SK-N-SH (cell line): ENCODE results near the gene DAZAP2. TPM values are rescaled to one million over a fixed set of nuclear protein-coding genes. Genes with fewer than 3 reads are reported as not detected.

Experiments
- CTCF ChIA-PET: fragments of 300-600, 350-600 bp; formaldehyde crosslinking; extraction: SDS; loops from one replicate; lab custom pipeline; 2021; lab: Yijun Ruan, JAX
- POLR2A ChIA-PET: fragments of 350-600 bp; sonication (Branson Sonifier 250); formaldehyde crosslinking; extraction: SDS; loops from one replicate; lab custom pipeline; 2020; ENCODE audit warnings: antibody characterized with exemption, inconsistent platforms; lab: Yijun Ruan, JAX
- DNase-seq: peaks from one replicate; pipeline ENCODE4 v3.0.0; 2012
- H2AFZ ChIP-seq: fragments of 200-600 bp; sonication (generic); 2 replicates; pipeline ENCODE4 v1.8.1; 2016; ENCODE audit warnings: antibody characterized with exemption, mild to moderate bottlenecking, low read depth
- H3F3A ChIP-seq: fragments of 200-600 bp; sonication (generic); replicated peaks from 2 replicates; pipeline ENCODE3; 2016; ENCODE audit warnings: antibody characterized with exemption, mild to moderate bottlenecking; ENCODE audit not compliant: insufficient read depth
- H3K27ac ChIP-seq, 2 experiments: fragments of 200-500 bp in 1 of 2; fragments of 200-600 bp in 1 of 2; sonication (Bioruptor generic) in 1 of 2; sonication (generic), shearing (Covaris generic) in 1 of 2; 2 replicates each; pipeline versions ENCODE4 v1.5.1 to v1.6.1; 2014 to 2016; ENCODE audit warnings: low read depth in 2 of 2, inconsistent platforms in 1 of 2, low read length in 1 of 2, mild to moderate bottlenecking in 1 of 2, mixed read lengths in 1 of 2
- H3K27me3 ChIP-seq: fragments of 200-600 bp; sonication (generic), shearing (Covaris generic); 2 replicates; pipeline ENCODE4 v1.6.1; 2016; ENCODE audit warnings: mixed run types; ENCODE audit not compliant: insufficient read depth
- H3K36me3 ChIP-seq, 2 experiments: fragments of 200-500 bp in 1 of 2; fragments of 200-600 bp in 1 of 2; sonication (Bioruptor generic) in 1 of 2; sonication (generic) in 1 of 2; replicated peaks in 1 of 2; 2 replicates each; pipeline versions ENCODE3 to v1.5.1; 2014 to 2016; ENCODE audit warnings: low read length in 1 of 2, mild to moderate bottlenecking in 1 of 2; ENCODE audit not compliant: insufficient read depth in 2 of 2, control insufficient read depth in 1 of 2
- H3K4me1 ChIP-seq, 2 experiments: fragments of 200-500 bp in 1 of 2; fragments of 200-600 bp in 1 of 2; sonication (Bioruptor generic) in 1 of 2; sonication (generic), shearing (Covaris generic) in 1 of 2; 2 replicates each; pipeline versions ENCODE4 v1.5.1 to v1.6.1; 2014 to 2016; ENCODE audit warnings: low read depth in 1 of 2, low read length in 1 of 2, mixed run types in 1 of 2; ENCODE audit not compliant: insufficient read depth in 2 of 2, control insufficient read depth in 1 of 2
- H3K4me2 ChIP-seq: fragments of 200-600 bp; sonication (generic), shearing (Covaris generic); 2 replicates; pipeline ENCODE4 v1.6.1; 2017; ENCODE audit warnings: mixed run types
- H3K4me3 ChIP-seq, 2 experiments: fragments of 200-500 bp in 1 of 2; fragments of 200-600 bp in 1 of 2; sonication (Bioruptor generic) in 1 of 2; sonication (generic), shearing (Covaris generic) in 1 of 2; 2 replicates each; pipeline versions ENCODE4 v1.5.1 to v1.8.1; 2014 to 2016; ENCODE audit warnings: low read depth in 2 of 2, inconsistent platforms in 1 of 2, low read length in 1 of 2, mild to moderate bottlenecking in 1 of 2, mixed read lengths in 1 of 2, moderate library complexity in 1 of 2
- H3K79me2 ChIP-seq: fragments of 200-600 bp; sonication (generic); 2 replicates; pipeline ENCODE4 v1.8.1; 2017; ENCODE audit warnings: mild to moderate bottlenecking; ENCODE audit not compliant: insufficient read depth
- H3K9ac ChIP-seq: fragments of 200-600 bp; sonication (generic); 2 replicates; pipeline ENCODE4 v1.6.1; 2017; ENCODE audit warnings: mixed run types
- H3K9me2 ChIP-seq: fragments of 200-600 bp; sonication (generic); 2 replicates; pipeline ENCODE4 v1.6.1; 2017; ENCODE audit warnings: mixed run types
- H3K9me3 ChIP-seq: fragments of 200-600 bp; sonication (generic); 2 replicates; pipeline ENCODE4 v1.6.1; 2017; ENCODE audit warnings: mixed run types, mild to moderate bottlenecking, moderate library complexity
- H4K20me1 ChIP-seq: fragments of 200-600 bp; sonication (generic); 2 replicates; pipeline ENCODE4 v1.6.1; 2017; ENCODE audit warnings: mild to moderate bottlenecking, mixed run types; ENCODE audit not compliant: insufficient read depth
- EP300 ChIP-seq, 2 experiments: IDR thresholded peaks; 2 replicates each; pipeline versions ENCODE4 v1.4.0 to v1.6.1; 2012; ENCODE audit warnings: borderline replicate concordance in 1 of 2, low read depth in 1 of 2, low read length in 1 of 2
- FOXJ3 ChIP-seq: sonication (generic); formaldehyde crosslinking; IDR thresholded peaks from 2 replicates; pipeline ENCODE4 v1.5.1; 2020; ENCODE audit warnings: mild to moderate bottlenecking, missing genetic modification reagents
- GABPA ChIP-seq: IDR thresholded peaks from 2 replicates; pipeline ENCODE4 v1.4.0; 2012; ENCODE audit warnings: low read depth, mild to moderate bottlenecking
- IRF3 ChIP-seq: fragments of 150-350 bp; IDR thresholded peaks from 2 replicates; pipeline ENCODE4 v1.6.1; 2016; ENCODE audit warnings: mild to moderate bottlenecking, low read depth, low read length
- MAX ChIP-seq: IDR thresholded peaks from 2 replicates; pipeline ENCODE4 v1.4.0; 2012; ENCODE audit warnings: low read depth
- NRF1 ChIP-seq: IDR thresholded peaks from 2 replicates; pipeline ENCODE4 v1.6.1; 2012; ENCODE audit warnings: low read depth, mild to moderate bottlenecking, low read length
- POLR2AphosphoS5 ChIP-seq: IDR thresholded peaks from 2 replicates; pipeline ENCODE4 v1.6.1; 2012; ENCODE audit warnings: low read depth, low read length
- RCOR1 ChIP-seq: fragments of 150-350 bp; IDR thresholded peaks from 2 replicates; pipeline ENCODE4 v1.6.1; 2017; ENCODE audit warnings: antibody characterized with exemption, low read length
- REST ChIP-seq: IDR thresholded peaks from 2 replicates; pipeline ENCODE4 v1.6.1; 2012; ENCODE audit warnings: mild to moderate bottlenecking, low read depth, low read length, moderate library complexity
- RFX5 ChIP-seq: IDR thresholded peaks from 2 replicates; pipeline ENCODE4 v1.6.1; 2012; ENCODE audit warnings: mild to moderate bottlenecking, improper control_type of control experiment, low read length
- RXRA ChIP-seq: IDR thresholded peaks from 2 replicates; pipeline ENCODE4 v1.4.0; 2012; ENCODE audit warnings: low read depth, mild to moderate bottlenecking, borderline replicate concordance
- SIN3A ChIP-seq: IDR thresholded peaks from 2 replicates; pipeline ENCODE4 v1.6.1; 2012; ENCODE audit warnings: low read depth, mild to moderate bottlenecking, low read length, moderate library complexity, borderline replicate concordance
- TCF12 ChIP-seq: IDR thresholded peaks from 2 replicates; pipeline ENCODE4 v1.4.0; 2012
- USF1 ChIP-seq: IDR thresholded peaks from 2 replicates; pipeline ENCODE4 v1.4.0; 2012; ENCODE audit warnings: low read depth, borderline replicate concordance
- YY1 ChIP-seq: IDR thresholded peaks from 2 replicates; pipeline ENCODE4 v1.4.0; 2012; ENCODE audit warnings: low read depth, mild to moderate bottlenecking
- ZBTB33 ChIP-seq: IDR thresholded peaks from 2 replicates; pipeline ENCODE4 v1.4.0; 2012; ENCODE audit warnings: low read depth, borderline replicate concordance
- WGBS: methylation state at CpG from one replicate; pipeline ENCODE4 v1.1.6; 2017; ENCODE audit warnings: low lambda C conversion rate; 5-methylcytosine and 5-hydroxymethylcytosine counted together
- polyA plus RNA-seq, 3 experiments: library from polyadenylated mRNA; depleted of rRNA; stranded (reverse); fragments of >200 nt; gene quantifications; 2 replicates each; pipeline ENCODE4 v1.2.3, GENCODE V29; 2012

The DAZAP2 gene
- polyA plus RNA-seq, 1 of the 3 experiments (the other 2 are of a cell fraction): 274 TPM

DNA sequence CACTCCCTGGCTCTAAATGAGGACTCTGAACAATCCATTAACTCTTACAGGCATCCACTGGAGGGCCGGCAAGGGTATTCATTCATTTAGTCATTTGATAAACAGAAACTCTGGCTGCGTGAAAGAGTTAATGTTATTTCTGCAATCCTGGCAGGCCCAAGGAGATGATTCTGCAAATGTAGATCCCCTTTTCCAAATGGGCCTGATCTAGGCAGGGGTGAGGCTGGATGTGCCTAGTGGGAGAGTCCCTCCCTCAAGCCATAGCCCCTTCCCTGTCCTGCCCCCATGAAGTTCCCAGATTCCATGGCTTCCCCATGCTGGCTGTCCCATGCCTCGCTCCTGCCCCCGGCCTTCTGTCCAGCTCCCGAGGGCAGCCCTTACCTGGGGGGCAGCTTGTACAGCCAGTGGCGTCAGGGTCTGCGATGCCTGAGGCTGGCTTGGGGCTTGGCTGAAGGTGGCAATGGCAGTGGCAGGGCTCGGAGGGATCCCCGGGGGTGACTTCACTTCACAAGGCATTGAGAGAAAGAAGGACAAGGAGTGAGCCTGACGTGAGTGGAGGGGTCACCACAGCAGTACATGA, 39.2 kb upstream of the DAZAP2 start (continued):
- no peak for TF ChIP-seq IRF3
- no peak for TF ChIP-seq ZBTB33
- no peak for TF ChIP-seq RCOR1
- no peak for TF ChIP-seq GABPA
- TF ChIP-seq YY1: no peak
- TF ChIP-seq, all 33 proteins: peak for 0

GRCh38 chr12:51200156-51200555, 38.5 kb upstream of the DAZAP2 start:
- Histone ChIP-seq H3K9ac (no peak overlapping the region), H3K4me2 (no peak overlapping the region), H3K9me3 (no peaks in the 10 kb centered on the region), H3K27ac (no peak overlapping the region), H3K4me3 (no peak overlapping the region), H4K20me1 (no peaks in the 10 kb centered on the region), H3K9me2 (no peaks in the 10 kb centered on the region), H3K36me3 (no peaks in the 10 kb centered on the region), H3K79me2 (no peaks in the 10 kb centered on the region), H3K27me3 (no peaks in the 10 kb centered on the region), H2AFZ (no peak overlapping the region), H3F3A (no peaks in the 10 kb centered on the region), H3K4me1 (no peaks in the 10 kb centered on the region)
- TF ChIP-seq ZBTB33 (no peak), SIN3A (no peak), FOXJ3 (CRISPR knock-in tag) (no peak), REST (no peak), POLR2AphosphoS5 (no peak), RXRA (no peak), USF1 (no peak), RFX5 (no peak), MAX (no peak), GABPA (no peak), TCF12 (no peak), NRF1 (no peak), EP300 (IDR thresholded peaks at IDR 0.05; ENCODE audit: borderline replicate concordance in 1 of 2, low read depth in 1 of 2, low read length in 1 of 2) (no peak)
- POLR2A ChIA-PET: no interaction called here
- WGBS: 91% methylated on average over 7 of the region's 7 CpGs
- DNase-seq: no peak
- CTCF ChIA-PET: interaction anchor here (1.5 kb wide), 1 partner anchor 18 kb away, joined by 4 read pairs; the partner anchor contains the start of gene POU6F1
